ENCODE measurements around the gene PTAR1. TPM values are rescaled to one million over a fixed set of nuclear protein-coding genes. Genes with fewer than 3 reads are reported as not detected.

PTAR1 gene
- polyA plus RNA-seq, 4 donors: 3.6 to 28.8 (median 5.8) TPM

GRCh38 chr9:69746859-69747560, 12.8 kb downstream of the PTAR1 start:
- peaks cover 2 to 5% (median 3%) of the 10 kb centered on the region in 3 donors for H3K36me3 ChIP-seq (ENCODE audit: control insufficient read depth in 3 of 3, insufficient read depth in 2 of 3, low read depth in 1 of 3, low read length in 3 of 3)
- FAIRE-seq (no peak), DNase-seq (no peak)
- no peaks in the 10 kb centered on the region for H3K27me3 ChIP-seq (ENCODE audit: control insufficient read depth in 3 of 3, insufficient read depth in 3 of 3, low read length in 3 of 3)
- H3K4me1 ChIP-seq (ENCODE audit: control insufficient read depth in 3 of 3, insufficient read depth in 2 of 3, low read depth in 1 of 3, low read length in 2 of 3): no peaks in the 10 kb centered on the region
- H3K9me3 ChIP-seq (ENCODE audit: control insufficient read depth in 2 of 2, insufficient read depth in 1 of 2, low read depth in 1 of 2, low read length in 1 of 2): no peaks in the 10 kb centered on the region
- WGBS, 3 donors: 66 to 78% (median 73%) methylated on average over 3 of the region's 3 CpGs
- no peak overlapping the region for H3K4me3 ChIP-seq (ENCODE audit: low read depth in 1 of 3, low read length in 3 of 3)
- no peak overlapping the region for H3K27ac ChIP-seq (ENCODE audit: low read depth in 1 of 3, low read length in 2 of 3)

- FAIRE-seq (no peak), DNase-seq (peak; percentile 3 to 11)
- 46 to 53% (median 50%) methylated on average over 3 of the region's 3 CpGs for WGBS, 3 donors
- no peaks in the 10 kb centered on the region for H3K4me1 ChIP-seq (ENCODE audit: control insufficient read depth in 3 of 3, insufficient read depth in 2 of 3, low read depth in 1 of 3, low read length in 2 of 3)
- H3K9me3 ChIP-seq (ENCODE audit: control insufficient read depth in 2 of 2, insufficient read depth in 1 of 2, low read depth in 1 of 2, low read length in 1 of 2): no peaks in the 10 kb centered on the region
- no peak overlapping the region for H3K4me3 ChIP-seq (ENCODE audit: low read depth in 1 of 3, low read length in 3 of 3)
- no peak overlapping the region for H3K27ac ChIP-seq (ENCODE audit: low read depth in 1 of 3, low read length in 2 of 3)
- H3K36me3 ChIP-seq (ENCODE audit: control insufficient read depth in 3 of 3, insufficient read depth in 2 of 3, low read depth in 1 of 3, low read length in 3 of 3): peaks cover 2 to 5% (median 3%) of the 10 kb centered on the region in 3 donors
- no peaks in the 10 kb centered on the region for H3K27me3 ChIP-seq (ENCODE audit: control insufficient read depth in 3 of 3, insufficient read depth in 3 of 3, low read length in 3 of 3)
Measured at GRCh38 chr9:69745716-69746437, 13.9 kb downstream of the PTAR1 start.

- H3K9me3 ChIP-seq (ENCODE audit: control insufficient read depth in 2 of 2, insufficient read depth in 1 of 2, low read depth in 1 of 2, low read length in 1 of 2): no peaks in the 10 kb centered on the region
- FAIRE-seq (no peak), DNase-seq (no peak)
- H3K36me3 ChIP-seq (ENCODE audit: control insufficient read depth in 3 of 3, insufficient read depth in 2 of 3, low read depth in 1 of 3, low read length in 3 of 3): peaks cover 0 to 5% (median 2%) of the 10 kb centered on the region in 3 donors
- 96 to 99% (median 97%) methylated on average over 4 of the region's 4 CpGs for whole genome bisulfite sequencing, 3 donors
- H3K27ac ChIP-seq (ENCODE audit: low read depth in 1 of 3, low read length in 2 of 3): no peak overlapping the region
- H3K27me3 ChIP-seq (ENCODE audit: control insufficient read depth in 3 of 3, insufficient read depth in 3 of 3, low read length in 3 of 3): no peaks in the 10 kb centered on the region
- no peak overlapping the region for H3K4me3 ChIP-seq (ENCODE audit: low read depth in 1 of 3, low read length in 3 of 3)
- H3K4me1 ChIP-seq (ENCODE audit: control insufficient read depth in 3 of 3, insufficient read depth in 2 of 3, low read depth in 1 of 3, low read length in 2 of 3): no peaks in the 10 kb centered on the region
Measured at GRCh38 chr9:69744688-69745380, 15.0 kb downstream of the PTAR1 start.

GRCh38 chr9:69743930-69744329, 15.9 kb downstream of the PTAR1 start:
- Histone ChIP-seq H3K4me1 (ENCODE audit: control insufficient read depth in 3 of 3, insufficient read depth in 2 of 3, low read depth in 1 of 3, low read length in 2 of 3) (no peaks in the 10 kb centered on the region), H3K36me3 (ENCODE audit: control insufficient read depth in 3 of 3, insufficient read depth in 2 of 3, low read depth in 1 of 3, low read length in 3 of 3) (peaks cover 0 to 3% (median 3%) of the 10 kb centered on the region in 3 donors), H3K9me3 (ENCODE audit: control insufficient read depth in 2 of 2, insufficient read depth in 1 of 2, low read depth in 1 of 2, low read length in 1 of 2) (no peaks in the 10 kb centered on the region), H3K27me3 (ENCODE audit: control insufficient read depth in 3 of 3, insufficient read depth in 3 of 3, low read length in 3 of 3) (no peaks in the 10 kb centered on the region), H3K4me3 (ENCODE audit: low read depth in 1 of 3, low read length in 3 of 3) (no peak overlapping the region), H3K27ac (ENCODE audit: low read depth in 1 of 3, low read length in 2 of 3) (no peak overlapping the region)
- DNase-seq (peak in 1 of 2 donors; percentile 2), FAIRE-seq (no peak)
- 96 to 99% (median 98%) methylated on average over 5 of the region's 5 CpGs for WGBS, 3 donors

- no peak overlapping the region for H3K27ac ChIP-seq (ENCODE audit: low read depth in 1 of 3, low read length in 2 of 3)
- DNase-seq (no peak), FAIRE-seq (no peak)
- 90 to 100% (median 95%) methylated on average over 2 of the region's 2 CpGs for WGBS, 3 donors
- H3K27me3 ChIP-seq (ENCODE audit: control insufficient read depth in 3 of 3, insufficient read depth in 3 of 3, low read length in 3 of 3): no peaks in the 10 kb centered on the region
- H3K9me3 ChIP-seq (ENCODE audit: control insufficient read depth in 2 of 2, insufficient read depth in 1 of 2, low read depth in 1 of 2, low read length in 1 of 2): no peaks in the 10 kb centered on the region
- H3K36me3 ChIP-seq (ENCODE audit: control insufficient read depth in 3 of 3, insufficient read depth in 2 of 3, low read depth in 1 of 3, low read length in 3 of 3): peaks cover 0 to 6% (median 3%) of the 10 kb centered on the region in 3 donors
- H3K4me1 ChIP-seq (ENCODE audit: control insufficient read depth in 3 of 3, insufficient read depth in 2 of 3, low read depth in 1 of 3, low read length in 2 of 3): no peaks in the 10 kb centered on the region
- H3K4me3 ChIP-seq (ENCODE audit: low read depth in 1 of 3, low read length in 3 of 3): no peak overlapping the region
Measured at GRCh38 chr9:69740872-69741505, 18.8 kb downstream of the PTAR1 start.

GRCh38 chr9:69731348-69731747, 28.5 kb downstream of the PTAR1 start:
- FAIRE-seq: no peak

GRCh38 chr9:69719983-69720382, 39.8 kb downstream of the PTAR1 start:
- 32 to 63% (median 43%) methylated on average over 2 of the region's 2 CpGs for WGBS, 3 donors
- Histone ChIP-seq H3K36me3 (ENCODE audit: control insufficient read depth in 3 of 3, insufficient read depth in 2 of 3, low read depth in 1 of 3, low read length in 3 of 3) (peaks cover 2 to 7% (median 3%) of the 10 kb centered on the region in 3 donors), H3K4me3 (ENCODE audit: low read depth in 1 of 3, low read length in 3 of 3) (no peak overlapping the region), H3K27ac (ENCODE audit: low read depth in 1 of 3, low read length in 2 of 3) (no peak overlapping the region), H3K27me3 (ENCODE audit: control insufficient read depth in 3 of 3, insufficient read depth in 3 of 3, low read length in 3 of 3) (no peaks in the 10 kb centered on the region), H3K4me1 (ENCODE audit: control insufficient read depth in 3 of 3, insufficient read depth in 2 of 3, low read depth in 1 of 3, low read length in 2 of 3) (peaks cover 0 to 9% (median 0%) of the 10 kb centered on the region in 3 donors), H3K9me3 (ENCODE audit: control insufficient read depth in 2 of 2, insufficient read depth in 1 of 2, low read depth in 1 of 2, low read length in 1 of 2) (no peaks in the 10 kb centered on the region)
- DNase-seq (peak; percentile 50 to 61), FAIRE-seq (no peak)

More at GRCh38 chr9:69731348-69731747, 28.5 kb downstream of the PTAR1 start:
- H3K4me3 ChIP-seq (ENCODE audit: low read depth in 1 of 3, low read length in 3 of 3): no peak overlapping the region
- H3K9me3 ChIP-seq (ENCODE audit: control insufficient read depth in 2 of 2, insufficient read depth in 1 of 2, low read depth in 1 of 2, low read length in 1 of 2): no peaks in the 10 kb centered on the region
- no peaks in the 10 kb centered on the region for H3K4me1 ChIP-seq (ENCODE audit: control insufficient read depth in 3 of 3, insufficient read depth in 2 of 3, low read depth in 1 of 3, low read length in 2 of 3)
- DNase-seq: no peak
- no peak overlapping the region for H3K27ac ChIP-seq (ENCODE audit: low read depth in 1 of 3, low read length in 2 of 3)
- whole genome bisulfite sequencing, 3 donors: 96 to 100% (median 98%) methylated on average over 2 of the region's 2 CpGs
- H3K27me3 ChIP-seq (ENCODE audit: control insufficient read depth in 3 of 3, insufficient read depth in 3 of 3, low read length in 3 of 3): no peaks in the 10 kb centered on the region
- peaks cover 8 to 15% (median 14%) of the 10 kb centered on the region in 3 donors for H3K36me3 ChIP-seq (ENCODE audit: control insufficient read depth in 3 of 3, insufficient read depth in 2 of 3, low read depth in 1 of 3, low read length in 3 of 3)

- no peak overlapping the region for H3K27ac ChIP-seq (ENCODE audit: low read depth in 1 of 3, low read length in 2 of 3)
- FAIRE-seq: no peak
- peaks cover 0 to 9% (median 0%) of the 10 kb centered on the region in 3 donors for H3K4me1 ChIP-seq (ENCODE audit: control insufficient read depth in 3 of 3, insufficient read depth in 2 of 3, low read depth in 1 of 3, low read length in 2 of 3)
- H3K9me3 ChIP-seq (ENCODE audit: control insufficient read depth in 2 of 2, insufficient read depth in 1 of 2, low read depth in 1 of 2, low read length in 1 of 2): no peaks in the 10 kb centered on the region
- H3K27me3 ChIP-seq (ENCODE audit: control insufficient read depth in 3 of 3, insufficient read depth in 3 of 3, low read length in 3 of 3): no peaks in the 10 kb centered on the region
- DNase-seq: peak; percentile 2 to 24
- H3K4me3 ChIP-seq (ENCODE audit: low read depth in 1 of 3, low read length in 3 of 3): no peak overlapping the region
- H3K36me3 ChIP-seq (ENCODE audit: control insufficient read depth in 3 of 3, insufficient read depth in 2 of 3, low read depth in 1 of 3, low read length in 3 of 3): peaks cover 2 to 7% (median 3%) of the 10 kb centered on the region in 3 donors
- WGBS, 3 donors: 72 to 88% (median 86%) methylated on average over 3 of the region's 3 CpGs
Measured at GRCh38 chr9:69719367-69719766, 40.4 kb downstream of the PTAR1 start.
